OCI-LY1 (cell line): ENCODE results near the gene CHAF1A.

Experiments
- CTCF ChIP-seq: fragments of 200-600 bp; sonication (generic), shearing (Covaris generic); IDR thresholded peaks from 2 replicates; pipeline ENCODE4 v1.5.1; 2017; ENCODE audit warnings: mild to moderate bottlenecking, antibody characterized with exemption, low read length, moderate library complexity, mixed read lengths
- EZH2 ChIP-seq: fragments of 200-600 bp; sonication (generic), shearing (Covaris generic); IDR thresholded peaks from 2 replicates; pipeline ENCODE4 v1.8.0; 2017; ENCODE audit warnings: borderline replicate concordance, mixed run types, mild to moderate bottlenecking, antibody characterized with exemption, low read length, moderate library complexity, mixed read lengths

GRCh38 chr19:4376671-4376990 is 25.8 kb upstream of the CHAF1A start:
- no peak for TF ChIP-seq CTCF
- no peak for TF ChIP-seq EZH2
